ENCODE results near the gene DDT. TPM values are rescaled to one million over a fixed set of nuclear protein-coding genes. Genes with fewer than 3 reads are reported as not detected.

DDT gene
- total and polyA plus RNA-seq, 2 donors (not counting 3 experiments of a cell fraction or from before 2014, with no cell fraction given): 106 to 205 TPM

- dilution Hi-C loops (cut with MboI; ENCODE audit: extremely low pct_ligation_motif_present, low sequenced_read_pairs) (no loop called here), intact Hi-C loops (cut with micrococcal nuclease) (no loop called here)
- BruUV-seq (replicated peaks): no TSS peak
- no peaks in the 10 kb centered on the region for H3K27me3 ChIP-seq (ENCODE audit: control insufficient read depth in 2 of 2, insufficient read depth in 2 of 2, low read length in 2 of 2)
- H3K4me2 ChIP-seq (ENCODE audit: insufficient read depth, low read length): no peak overlapping the region
- H4K20me1 ChIP-seq (replicated peaks; ENCODE audit: control insufficient read depth, extremely low read depth, insufficient read depth, low read length): no peaks in the 10 kb centered on the region
- H3K4me1 ChIP-seq (ENCODE audit: control insufficient read depth, extremely low read depth, insufficient read depth, low read length): no peaks in the 10 kb centered on the region
- POLR2A ChIA-PET: no interaction called here
- FAIRE-seq: no peak
- TF ChIP-seq MAX (IDR thresholded peaks at IDR 0.05; ENCODE audit: insufficient read depth, insufficient read length) (no peak), FOS (IDR thresholded peaks at IDR 0.05; ENCODE audit: borderline replicate concordance, insufficient read depth, low read length) (no peak), EZH2 (IDR thresholded peaks at IDR 0.05; ENCODE audit: borderline replicate concordance, low read depth, low read length, severe bottlenecking) (no peak), POLR2AphosphoS5 (IDR thresholded peaks at IDR 0.05; ENCODE audit: insufficient read depth, low read depth, low read length) (no peak), POLR2A (IDR thresholded peaks at IDR 0.05; ENCODE audit: low read depth, low read length) (no peak), MYC (IDR thresholded peaks at IDR 0.05; ENCODE audit: low read depth, low read length) (no peak), CTCF (IDR thresholded peaks at IDR 0.05; ENCODE audit: extremely low read depth in 1 of 2, insufficient read depth in 1 of 2, low read depth in 1 of 2, low read length in 2 of 2) (no peak), JUN (IDR thresholded peaks at IDR 0.05; ENCODE audit: borderline replicate concordance, insufficient read depth, insufficient read length, low read depth) (no peak)
- H3K9ac ChIP-seq (replicated peaks; ENCODE audit: extremely low read depth, insufficient read depth, low read length): no peak overlapping the region
- no peak overlapping the region for H3K4me3 ChIP-seq (replicated peaks in 1 of 3; ENCODE audit: insufficient read depth in 1 of 3, low read depth in 1 of 3, low read length in 3 of 3)
- no peak overlapping the region for H3K27ac ChIP-seq (ENCODE audit: insufficient read depth, low read depth, low read length)
- no peaks in the 10 kb centered on the region for H3K79me2 ChIP-seq (ENCODE audit: control insufficient read depth, insufficient read depth, low read length)
- no peaks in the 10 kb centered on the region for H3K9me1 ChIP-seq (replicated peaks; ENCODE audit: control insufficient read depth, extremely low read depth, insufficient read depth, low read length)
- H2AFZ ChIP-seq (ENCODE audit: low read depth, low read length): no peak overlapping the region
- no peaks in the 10 kb centered on the region for H3K36me3 ChIP-seq (ENCODE audit: control insufficient read depth in 2 of 2, extremely low read depth in 1 of 2, insufficient read depth in 2 of 2, low read length in 2 of 2)
- CTCF ChIA-PET: interaction anchor here (0.7 to 1.5 kb wide), 5 partner anchors 9 to 89 kb away, joined by 3 to 7 read pairs (median 3); partner anchors contain the start of gene MIF
- no peaks in the 10 kb centered on the region for H3K9me3 ChIP-seq (replicated peaks; ENCODE audit: control insufficient read depth, insufficient read depth, low read length)
- peak; percentile 84 for DNase-seq (ENCODE audit: low read depth, low spot score)
Measured at GRCh38 chr22:23938328-23939016, 35.8 kb downstream of the DDT start.
